Ishikawa (cell line): Measurements from ENCODE around the gene SLC39A7.

Experiments
- CEBPB ChIP-seq: IDR thresholded peaks from 2 replicates; pipeline ENCODE4 v1.6.1; 2012
- CREB1 ChIP-seq: IDR thresholded peaks from 2 replicates; pipeline ENCODE4 v1.6.1; 2012; ENCODE audit warnings: low read depth
- EGR1 ChIP-seq: IDR thresholded peaks from 2 replicates; pipeline ENCODE4 v1.6.1; 2012
- EP300 ChIP-seq: IDR thresholded peaks from 2 replicates; pipeline ENCODE4 v1.6.1; 2012; ENCODE audit warnings: borderline replicate concordance
- FOXM1 ChIP-seq: IDR thresholded peaks from 2 replicates; pipeline ENCODE4 v1.6.1; 2012; ENCODE audit warnings: low read depth, borderline replicate concordance
- NFIC ChIP-seq: IDR thresholded peaks from 2 replicates; pipeline ENCODE4 v1.6.1; 2012
- RAD21 ChIP-seq: IDR thresholded peaks from 2 replicates; pipeline ENCODE4 v1.6.1; 2012; ENCODE audit warnings: low read depth
- TAF1 ChIP-seq: IDR thresholded peaks from 2 replicates; pipeline ENCODE4 v1.6.1; 2012; ENCODE audit warnings: low read depth, mild to moderate bottlenecking
- TCF12 ChIP-seq: IDR thresholded peaks from 2 replicates; pipeline ENCODE4 v1.6.1; 2012; ENCODE audit warnings: low read depth
- TEAD4 ChIP-seq: IDR thresholded peaks from 2 replicates; pipeline ENCODE4 v1.6.1; 2012
- YY1 ChIP-seq: IDR thresholded peaks from 2 replicates; pipeline ENCODE4 v1.6.1; 2012; ENCODE audit warnings: low read depth
- ZBTB7A ChIP-seq: IDR thresholded peaks from 2 replicates; pipeline ENCODE4 v1.6.1; 2012; ENCODE audit warnings: low read depth
- TF ChIP-seq, protein P1 (sequence below): IDR thresholded peaks from 2 replicates; pipeline ENCODE4 v1.6.1; 2012
- TF ChIP-seq, protein P2 (sequence below): IDR thresholded peaks from 2 replicates; pipeline ENCODE4 v1.6.1; 2012
- TF ChIP-seq, protein P3 (sequence below): IDR thresholded peaks from 2 replicates; pipeline ENCODE4 v1.6.1; 2012; ENCODE audit warnings: low read depth, mild to moderate bottlenecking

SLC39A7 gene

DNA sequence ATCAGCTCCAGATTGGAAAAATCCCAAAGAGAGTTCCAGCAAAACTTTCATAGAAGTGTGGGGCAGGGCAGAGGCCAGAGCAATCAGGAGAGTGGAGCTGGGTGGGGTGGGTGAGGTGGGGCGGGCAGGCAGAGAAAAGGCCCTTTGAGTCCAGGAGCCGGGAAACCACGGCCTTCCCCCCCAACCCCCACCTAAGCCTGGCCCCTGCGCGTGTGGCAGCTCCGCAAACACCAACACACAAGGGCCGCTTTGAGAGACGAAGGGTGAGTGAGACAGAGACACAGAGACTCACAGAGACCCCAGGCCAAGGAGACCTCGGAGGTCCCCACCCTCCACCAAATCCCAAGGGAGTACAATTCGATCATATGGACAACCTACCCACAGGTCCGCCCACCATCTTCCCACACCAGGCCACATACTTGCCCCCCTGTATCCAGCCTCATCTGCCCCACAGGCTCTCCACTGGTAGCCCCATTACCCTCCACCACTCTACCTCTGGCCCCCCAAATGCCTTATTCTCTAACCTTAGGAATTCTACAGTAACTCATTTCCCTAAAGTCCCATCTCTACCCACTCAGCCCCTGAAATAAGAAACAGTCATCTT, 10.1 kb upstream of the SLC39A7 start:
- TF ChIP-seq CEBPB (no peak), FOXM1 (no peak), TCF12 (no peak), TAF1 (no peak), EP300 (no peak), RAD21 (no peak), NFIC (no peak), TEAD4 (no peak), CREB1 (no peak)
- TF ChIP-seq, protein P1, sequence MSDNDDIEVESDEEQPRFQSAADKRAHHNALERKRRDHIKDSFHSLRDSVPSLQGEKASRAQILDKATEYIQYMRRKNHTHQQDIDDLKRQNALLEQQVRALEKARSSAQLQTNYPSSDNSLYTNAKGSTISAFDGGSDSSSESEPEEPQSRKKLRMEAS = no peak
- TF ChIP-seq, protein P2, sequence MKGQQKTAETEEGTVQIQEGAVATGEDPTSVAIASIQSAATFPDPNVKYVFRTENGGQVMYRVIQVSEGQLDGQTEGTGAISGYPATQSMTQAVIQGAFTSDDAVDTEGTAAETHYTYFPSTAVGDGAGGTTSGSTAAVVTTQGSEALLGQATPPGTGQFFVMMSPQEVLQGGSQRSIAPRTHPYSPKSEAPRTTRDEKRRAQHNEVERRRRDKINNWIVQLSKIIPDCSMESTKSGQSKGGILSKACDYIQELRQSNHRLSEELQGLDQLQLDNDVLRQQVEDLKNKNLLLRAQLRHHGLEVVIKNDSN = no peak

DNA sequence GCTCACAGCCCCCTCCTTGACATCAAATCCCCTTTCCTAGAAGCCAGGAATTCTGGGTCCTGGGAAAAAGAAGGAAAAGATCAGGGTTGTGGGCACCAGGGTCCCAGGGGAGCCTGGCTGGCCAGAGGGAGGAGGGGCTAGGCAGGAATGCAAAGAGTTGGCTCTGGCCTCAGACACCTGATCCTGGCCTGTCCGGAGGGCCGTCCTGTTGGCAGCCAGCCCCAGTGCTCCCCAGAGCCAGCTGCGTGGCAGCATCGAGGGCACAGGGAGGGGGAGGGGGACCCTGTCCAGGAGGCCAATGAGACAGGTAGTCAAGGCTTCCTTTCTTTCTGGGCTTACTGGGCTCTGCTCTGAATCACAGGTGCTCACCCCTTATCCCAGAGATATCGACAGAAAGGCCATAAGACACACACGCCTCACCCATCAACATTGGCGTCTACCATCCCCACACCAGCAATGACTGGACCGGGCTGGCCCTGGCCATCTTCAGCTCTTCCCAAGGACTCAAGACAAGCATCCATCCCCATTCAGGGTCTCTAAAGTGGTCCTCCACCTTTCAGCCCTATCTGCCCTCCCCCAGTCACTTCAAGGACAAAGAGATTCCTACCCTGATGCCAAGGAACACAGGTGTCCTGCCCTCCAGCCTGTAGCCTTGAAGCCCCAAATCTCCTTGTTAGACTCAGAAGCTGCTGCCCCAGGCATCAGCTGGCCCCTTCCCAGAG, 9.1 kb upstream of the SLC39A7 start:
- no peak for TF ChIP-seq TAF1
- no peak for TF ChIP-seq CREB1
- TF ChIP-seq, protein P1 = 0 out of 2 replicates have a peak, but pooled peaks have one; percentile 53
- peak; percentile 87 for TF ChIP-seq NFIC
- TF ChIP-seq FOXM1 = no peak
- 0 out of 2 replicates have a peak, but pooled peaks have one; percentile 34 for TF ChIP-seq ZBTB7A
- TF ChIP-seq RAD21 = no peak
- peak; percentile 79 for TF ChIP-seq TEAD4
- TF ChIP-seq EP300 = no peak
- TF ChIP-seq EGR1 = no peak
- TF ChIP-seq TCF12 = 0 out of 2 replicates have a peak, but pooled peaks have one; percentile 26
- TF ChIP-seq, protein P2 = no peak
- no peak for TF ChIP-seq CEBPB
- TF ChIP-seq, protein P3, sequence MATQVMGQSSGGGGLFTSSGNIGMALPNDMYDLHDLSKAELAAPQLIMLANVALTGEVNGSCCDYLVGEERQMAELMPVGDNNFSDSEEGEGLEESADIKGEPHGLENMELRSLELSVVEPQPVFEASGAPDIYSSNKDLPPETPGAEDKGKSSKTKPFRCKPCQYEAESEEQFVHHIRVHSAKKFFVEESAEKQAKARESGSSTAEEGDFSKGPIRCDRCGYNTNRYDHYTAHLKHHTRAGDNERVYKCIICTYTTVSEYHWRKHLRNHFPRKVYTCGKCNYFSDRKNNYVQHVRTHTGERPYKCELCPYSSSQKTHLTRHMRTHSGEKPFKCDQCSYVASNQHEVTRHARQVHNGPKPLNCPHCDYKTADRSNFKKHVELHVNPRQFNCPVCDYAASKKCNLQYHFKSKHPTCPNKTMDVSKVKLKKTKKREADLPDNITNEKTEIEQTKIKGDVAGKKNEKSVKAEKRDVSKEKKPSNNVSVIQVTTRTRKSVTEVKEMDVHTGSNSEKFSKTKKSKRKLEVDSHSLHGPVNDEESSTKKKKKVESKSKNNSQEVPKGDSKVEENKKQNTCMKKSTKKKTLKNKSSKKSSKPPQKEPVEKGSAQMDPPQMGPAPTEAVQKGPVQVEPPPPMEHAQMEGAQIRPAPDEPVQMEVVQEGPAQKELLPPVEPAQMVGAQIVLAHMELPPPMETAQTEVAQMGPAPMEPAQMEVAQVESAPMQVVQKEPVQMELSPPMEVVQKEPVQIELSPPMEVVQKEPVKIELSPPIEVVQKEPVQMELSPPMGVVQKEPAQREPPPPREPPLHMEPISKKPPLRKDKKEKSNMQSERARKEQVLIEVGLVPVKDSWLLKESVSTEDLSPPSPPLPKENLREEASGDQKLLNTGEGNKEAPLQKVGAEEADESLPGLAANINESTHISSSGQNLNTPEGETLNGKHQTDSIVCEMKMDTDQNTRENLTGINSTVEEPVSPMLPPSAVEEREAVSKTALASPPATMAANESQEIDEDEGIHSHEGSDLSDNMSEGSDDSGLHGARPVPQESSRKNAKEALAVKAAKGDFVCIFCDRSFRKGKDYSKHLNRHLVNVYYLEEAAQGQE = no peak
- TF ChIP-seq YY1 = no peak

DNA sequence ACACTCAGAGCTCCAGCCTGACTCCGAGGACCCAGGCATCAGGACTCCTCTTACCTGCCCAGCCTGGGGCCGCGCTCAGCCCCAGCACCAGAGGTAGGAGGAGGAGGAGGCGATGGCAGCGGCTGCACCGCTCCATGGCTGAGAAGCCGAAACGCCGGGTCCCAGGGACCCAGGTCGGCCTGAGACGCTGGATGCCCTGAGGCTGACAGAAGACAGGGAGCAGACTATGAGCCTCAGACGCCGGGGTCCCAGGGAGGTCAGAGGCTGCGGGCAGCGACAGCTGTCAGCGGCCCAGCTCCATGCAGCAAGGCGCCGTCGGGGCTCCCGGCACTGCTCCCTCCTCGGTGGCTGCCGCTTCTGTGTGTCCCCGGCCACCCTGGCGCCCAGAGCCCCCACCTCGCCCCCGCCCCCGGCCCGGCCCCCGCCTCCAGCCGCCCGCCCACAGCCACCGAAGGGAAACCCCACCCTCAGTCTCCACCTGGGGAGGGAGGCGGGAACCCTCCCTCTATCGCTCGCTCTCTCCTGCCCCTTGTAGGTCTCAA, 8.5 kb upstream of the SLC39A7 start, which contains the start of gene COL11A2:
Gene COL11A2, minus strand, starts transcription at position 363 of the 542 bp plus-strand sequence. Its CDS starts 227 bp downstream, at position 136.
- TF ChIP-seq, protein P2 = no peak
- TF ChIP-seq EGR1 = no peak
- no peak for TF ChIP-seq TAF1
- no peak for TF ChIP-seq CEBPB
- no peak for TF ChIP-seq TCF12
- TF ChIP-seq ZBTB7A = no peak
- TF ChIP-seq TEAD4 = no peak

DNA sequence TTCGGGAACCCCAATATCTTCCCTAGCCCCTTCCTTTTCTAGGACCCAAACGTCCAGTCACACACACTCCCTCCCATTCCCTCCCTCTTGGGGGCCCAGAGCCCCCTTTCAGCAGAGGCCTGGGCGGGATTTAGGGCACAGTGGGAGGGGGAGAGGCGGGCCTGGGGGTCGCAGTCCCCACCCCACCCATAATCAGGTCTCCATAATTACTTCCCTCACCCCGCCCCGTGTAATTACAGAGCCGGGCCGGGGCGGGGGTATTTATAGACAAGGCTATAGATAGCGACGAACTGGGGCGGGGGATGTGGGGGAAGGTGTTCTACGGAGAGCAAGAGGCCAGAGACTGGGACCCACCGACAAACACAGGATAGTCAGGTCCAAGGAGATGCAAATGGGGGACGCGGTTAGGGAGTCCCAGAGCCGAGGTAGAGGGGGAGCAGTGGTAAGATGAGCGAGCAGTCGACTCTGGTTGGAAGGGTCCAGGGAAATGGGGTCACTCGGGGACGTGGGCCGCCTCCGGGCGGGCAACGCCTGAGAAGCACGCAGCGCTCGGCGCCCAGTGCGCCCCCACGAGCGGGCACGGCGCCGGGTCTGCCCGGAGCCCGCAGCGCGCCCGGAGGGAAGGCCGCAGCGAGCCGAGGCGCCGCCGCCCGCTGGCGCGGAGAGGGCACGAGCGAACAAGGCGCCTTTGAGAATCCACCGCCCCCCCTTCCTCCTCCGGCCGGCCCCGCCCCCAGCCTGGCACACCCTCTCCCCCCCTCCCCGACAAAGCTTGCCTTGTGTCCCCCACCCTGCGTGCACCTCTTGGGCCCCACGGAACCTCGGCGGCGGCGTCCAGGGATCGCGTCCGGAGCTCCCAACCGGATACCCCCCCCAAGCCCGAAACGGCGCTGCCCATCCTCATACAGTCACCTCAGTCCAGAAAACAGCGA, 7.7 kb upstream of the SLC39A7 start:
- TF ChIP-seq FOXM1 (no peak), EGR1 (no peak), ZBTB7A (0 out of 2 replicates have a peak, but pooled peaks have one; percentile 27)

DNA sequence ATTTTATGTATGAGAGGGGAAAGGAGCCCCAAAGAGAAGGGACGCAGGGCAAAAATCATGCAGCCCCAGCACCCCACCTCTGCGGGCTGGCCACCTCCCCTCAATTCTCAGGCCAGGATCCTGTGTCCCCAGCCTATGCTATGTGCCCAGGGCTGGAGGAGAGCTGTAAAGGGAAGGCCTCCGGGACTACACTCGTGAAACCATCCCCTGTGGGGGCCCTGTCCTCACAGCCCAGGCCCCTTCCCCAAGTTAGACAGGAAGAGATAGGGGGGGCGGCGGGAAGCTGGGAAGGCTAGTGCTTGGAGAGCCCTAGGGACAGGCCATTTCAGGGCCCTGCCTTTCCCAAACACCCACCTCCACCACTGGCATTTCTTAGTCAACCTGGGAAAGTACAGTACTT, 7.0 kb upstream of the SLC39A7 start:
- TF ChIP-seq NFIC = no peak
- TF ChIP-seq EGR1 = no peak
- no peak for TF ChIP-seq YY1
- TF ChIP-seq, protein P1 = no peak
- TF ChIP-seq EP300 = no peak
- no peak for TF ChIP-seq CEBPB
- TF ChIP-seq TCF12 = no peak
- TF ChIP-seq, protein P2 = no peak
- TF ChIP-seq, protein P3 = no peak
- TF ChIP-seq TEAD4 = no peak
- TF ChIP-seq CREB1 = no peak
- TF ChIP-seq RAD21 = no peak
- TF ChIP-seq TAF1 = no peak
- TF ChIP-seq ZBTB7A = no peak
